Fibroblast of skin of right biceps (primary cell): ENCODE results near the gene DEPDC1B.
A peak's percentile ranks its signal among the peaks of the same experiment; 100 is the strongest.
"Not testable (repeated sequence)": the region's sequence is repeated elsewhere in the genome, so short reads cannot be mapped to it uniquely, and the experiment has no call there.

Source experiments
- DNase-seq: peaks from one replicate; pipeline ENCODE4 v3.0.0-alpha.2; 2013

The DEPDC1B gene

GRCh38 chr5:60699609-60700415 is at the start of gene DEPDC1B:
DEPDC1B (minus strand) TSS chr5:60700166; CDS start chr5:60700093, 73 bp downstream.
- DNase-seq: peak; percentile 93

- no peak for DNase-seq
Measured at GRCh38 chr5:60744682-60745081, 44.7 kb upstream of the DEPDC1B start.

GRCh38 chr5:60743511-60744314 is 43.7 kb upstream of the DEPDC1B start:
- DNase-seq: no peak

- no peak for DNase-seq
Measured at GRCh38 chr5:60740322-60740721, 40.4 kb upstream of the DEPDC1B start.

GRCh38 chr5:60738933-60739332 is 39.0 kb upstream of the DEPDC1B start:
- no peak for DNase-seq

- DNase-seq: no peak
Measured at GRCh38 chr5:60738461-60738860, 38.5 kb upstream of the DEPDC1B start.

GRCh38 chr5:60730858-60731257 is 30.9 kb upstream of the DEPDC1B start:
- not testable (repeated sequence) for DNase-seq

GRCh38 chr5:60727033-60727679 is 27.2 kb upstream of the DEPDC1B start:
- DNase-seq: no peak

- no peak for DNase-seq
Measured at GRCh38 chr5:60724126-60724525, 24.2 kb upstream of the DEPDC1B start.

- no peak for DNase-seq
Measured at GRCh38 chr5:60722416-60722815, 22.4 kb upstream of the DEPDC1B start.

- no peak for DNase-seq
Measured at GRCh38 chr5:60719329-60719728, 19.4 kb upstream of the DEPDC1B start.

- DNase-seq: no peak
Measured at GRCh38 chr5:60718166-60718892, 18.4 kb upstream of the DEPDC1B start.

- DNase-seq: not testable (repeated sequence)
Measured at GRCh38 chr5:60715201-60715928, 15.4 kb upstream of the DEPDC1B start.

- DNase-seq: no peak
Measured at GRCh38 chr5:60712950-60713349, 13.0 kb upstream of the DEPDC1B start.

GRCh38 chr5:60711892-60712291 is 11.9 kb upstream of the DEPDC1B start:
- not testable (repeated sequence) for DNase-seq

- DNase-seq: no peak
Measured at GRCh38 chr5:60710362-60710761, 10.4 kb upstream of the DEPDC1B start.

- no peak for DNase-seq
Measured at GRCh38 chr5:60705144-60705543, 5.2 kb upstream of the DEPDC1B start.

- no peak for DNase-seq
Measured at GRCh38 chr5:60703944-60704343, 4.0 kb upstream of the DEPDC1B start.

- DNase-seq: peak; percentile 16
Measured at GRCh38 chr5:60701321-60701968, 1.5 kb upstream of the DEPDC1B start.

GRCh38 chr5:60700416-60700757 is 421 bp upstream of the DEPDC1B start:
- DNase-seq: no peak

GRCh38 chr5:60699288-60699608 is 718 bp downstream of the DEPDC1B start:
- no peak for DNase-seq

GRCh38 chr5:60698336-60698735 is 1.6 kb downstream of the DEPDC1B start:
- peak; percentile 13 for DNase-seq
